ENCODE data around the gene MALRD1. TPM values are rescaled to one million over a fixed set of nuclear protein-coding genes. Genes with fewer than 3 reads are reported as not detected.

MALRD1 gene
- total RNA-seq, 4 donors from 2014 or later: 1.1 to 6.2 TPM; not detected in 2

DNA sequence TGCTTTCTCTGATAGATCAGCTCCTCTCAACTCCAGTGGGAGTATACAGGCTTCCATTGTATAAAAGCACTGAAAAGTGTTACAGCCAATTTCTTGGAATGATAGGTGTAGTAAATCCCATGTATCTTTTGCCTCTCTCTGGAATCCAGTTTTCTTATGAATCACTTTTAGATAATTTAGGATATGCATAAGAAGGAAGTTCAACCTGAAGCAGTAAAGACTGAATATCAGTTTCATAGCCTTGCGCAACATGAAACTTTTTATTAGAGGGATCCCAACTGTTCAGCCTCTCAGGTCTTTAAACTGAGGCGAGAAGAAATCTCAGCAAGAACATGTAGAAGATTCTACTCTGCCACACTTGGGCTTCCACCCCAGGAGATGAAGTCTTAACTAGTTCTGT lies 280.0 kb downstream of the MALRD1 start:
- Histone ChIP-seq H3K9me3 (no peaks in the 10 kb centered on the region), H3K27ac (no peak overlapping the region), H3K4me3 (no peak overlapping the region), H3K4me1 (no peaks in the 10 kb centered on the region), H3K36me3 (no peaks in the 10 kb centered on the region), H3K27me3 (no peaks in the 10 kb centered on the region)
- no peak for DNase-seq
- intact Hi-C loops (cut with DNase I; ENCODE audit: low total_unique reads): no loop called here
- no peak for TF ChIP-seq POLR2A (IDR thresholded peaks at IDR 0.05)
- TF ChIP-seq, protein P1, sequence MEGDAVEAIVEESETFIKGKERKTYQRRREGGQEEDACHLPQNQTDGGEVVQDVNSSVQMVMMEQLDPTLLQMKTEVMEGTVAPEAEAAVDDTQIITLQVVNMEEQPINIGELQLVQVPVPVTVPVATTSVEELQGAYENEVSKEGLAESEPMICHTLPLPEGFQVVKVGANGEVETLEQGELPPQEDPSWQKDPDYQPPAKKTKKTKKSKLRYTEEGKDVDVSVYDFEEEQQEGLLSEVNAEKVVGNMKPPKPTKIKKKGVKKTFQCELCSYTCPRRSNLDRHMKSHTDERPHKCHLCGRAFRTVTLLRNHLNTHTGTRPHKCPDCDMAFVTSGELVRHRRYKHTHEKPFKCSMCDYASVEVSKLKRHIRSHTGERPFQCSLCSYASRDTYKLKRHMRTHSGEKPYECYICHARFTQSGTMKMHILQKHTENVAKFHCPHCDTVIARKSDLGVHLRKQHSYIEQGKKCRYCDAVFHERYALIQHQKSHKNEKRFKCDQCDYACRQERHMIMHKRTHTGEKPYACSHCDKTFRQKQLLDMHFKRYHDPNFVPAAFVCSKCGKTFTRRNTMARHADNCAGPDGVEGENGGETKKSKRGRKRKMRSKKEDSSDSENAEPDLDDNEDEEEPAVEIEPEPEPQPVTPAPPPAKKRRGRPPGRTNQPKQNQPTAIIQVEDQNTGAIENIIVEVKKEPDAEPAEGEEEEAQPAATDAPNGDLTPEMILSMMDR (IDR thresholded peaks at IDR 0.05): no peak

DNA sequence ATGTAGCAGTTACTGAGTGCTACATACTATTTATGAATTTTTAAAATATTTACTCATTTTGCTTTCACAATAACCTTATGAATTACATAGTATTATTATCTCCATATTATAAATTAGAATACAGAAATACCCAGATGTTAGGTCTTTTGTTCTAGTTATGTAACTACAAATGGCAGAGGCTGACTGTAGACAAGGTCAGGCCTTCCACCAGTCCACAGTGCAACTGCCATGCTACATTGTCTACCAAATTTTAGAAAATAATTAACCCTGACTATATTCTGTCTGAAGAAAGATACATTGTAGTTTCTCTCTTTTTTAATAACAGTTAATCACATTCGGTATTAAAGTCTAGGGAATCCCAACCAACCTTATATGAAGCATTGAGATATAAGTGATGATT lies 280.9 kb downstream of the MALRD1 start:
- Histone ChIP-seq H3K36me3 (no peaks in the 10 kb centered on the region), H3K27ac (no peak overlapping the region), H3K4me3 (no peak overlapping the region), H3K27me3 (no peaks in the 10 kb centered on the region), H3K9me3 (no peaks in the 10 kb centered on the region), H3K4me1 (no peaks in the 10 kb centered on the region)
- TF ChIP-seq, protein P1 (IDR thresholded peaks at IDR 0.05): no peak
- TF ChIP-seq POLR2A (IDR thresholded peaks at IDR 0.05): no peak
- DNase-seq: no peak
- intact Hi-C loops (cut with DNase I; ENCODE audit: low total_unique reads): no loop called here

GRCh38 chr10:19332304-19332703 lies 283.7 kb downstream of the MALRD1 start:
- Histone ChIP-seq H3K4me3 (no peak overlapping the region), H3K9me3 (no peaks in the 10 kb centered on the region), H3K36me3 (no peaks in the 10 kb centered on the region), H3K27ac (no peak overlapping the region), H3K4me1 (no peaks in the 10 kb centered on the region), H3K27me3 (no peaks in the 10 kb centered on the region)
- no peak for DNase-seq
- TF ChIP-seq POLR2A (IDR thresholded peaks at IDR 0.05): no peak
- TF ChIP-seq, protein P1 (IDR thresholded peaks at IDR 0.05): no peak
- intact Hi-C loops (cut with DNase I; ENCODE audit: low total_unique reads): no loop called here

GRCh38 chr10:19333631-19334030 lies 285.0 kb downstream of the MALRD1 start:
- Histone ChIP-seq H3K4me1 (no peaks in the 10 kb centered on the region), H3K9me3 (no peaks in the 10 kb centered on the region), H3K27ac (no peak overlapping the region), H3K4me3 (no peak overlapping the region), H3K36me3 (no peaks in the 10 kb centered on the region), H3K27me3 (no peaks in the 10 kb centered on the region)
- intact Hi-C loops (cut with DNase I; ENCODE audit: low total_unique reads): no loop called here
- TF ChIP-seq, protein P1 (IDR thresholded peaks at IDR 0.05): no peak
- no peak for TF ChIP-seq POLR2A (IDR thresholded peaks at IDR 0.05)
- no peak for DNase-seq

DNA sequence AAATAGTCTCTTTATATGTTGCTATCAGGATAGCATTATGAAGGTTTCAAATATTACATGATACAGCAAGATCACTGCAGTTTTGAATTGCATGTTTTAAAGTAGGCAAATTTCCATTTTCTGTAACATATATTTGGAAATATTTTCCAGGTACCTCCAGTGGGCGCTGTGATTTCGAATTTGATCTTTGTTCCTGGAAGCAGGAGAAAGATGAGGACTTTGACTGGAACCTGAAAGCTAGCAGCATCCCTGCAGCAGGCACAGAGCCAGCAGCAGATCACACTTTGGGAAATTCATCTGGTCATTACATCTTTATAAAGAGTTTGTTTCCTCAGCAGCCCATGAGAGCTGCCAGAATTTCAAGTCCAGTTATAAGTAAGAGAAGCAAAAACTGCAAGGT lies 299.0 kb downstream of the MALRD1 start:
- no peak for DNase-seq
- Histone ChIP-seq H3K9me3 (no peaks in the 10 kb centered on the region), H3K36me3 (no peaks in the 10 kb centered on the region), H3K27ac (no peak overlapping the region), H3K4me1 (no peaks in the 10 kb centered on the region), H3K4me3 (no peak overlapping the region), H3K27me3 (no peaks in the 10 kb centered on the region)
- no peak for TF ChIP-seq POLR2A (IDR thresholded peaks at IDR 0.05)
- TF ChIP-seq, protein P1 (IDR thresholded peaks at IDR 0.05): no peak
- intact Hi-C loops (cut with DNase I; ENCODE audit: low total_unique reads): no loop called here

Data from uterus (tissue), 4 donors.